ENCODE data around the gene MANF. TPM values are rescaled to one million over a fixed set of nuclear protein-coding genes. Genes with fewer than 3 reads are reported as not detected.
A peak's percentile ranks its signal among the peaks of the same experiment; 100 is the strongest.

The MANF gene
- 100 to 1,000 TPM in 1 of 4 donors, 10 to 100 TPM in 3; 17.7 to 141 (median 65.9) TPM for polyA plus RNA-seq
- long read RNA-seq, donor 1: 0 reads
- long read RNA-seq, donor 2, transcript MANF-204 (4 exons, 1,153 nt): major isoform, 22 of 28 reads
- long read RNA-seq, donor 2, partial matches to known transcripts: 0 of 28 reads
- long read RNA-seq, donor 2, other reads (novel, unspliced or antisense): 0 of 28 reads
- long read RNA-seq, donor 3, transcript MANF-203 (2 exons, 436 nt): minor isoform, 7 of 32 reads
- long read RNA-seq, donor 3, transcript MANF-204 (4 exons, 1,153 nt): major isoform, 14 of 32 reads
- long read RNA-seq, donor 3, partial matches to known transcripts: 11 of 32 reads
- long read RNA-seq, donor 3, other reads (novel, unspliced or antisense): 0 of 32 reads
- long read RNA-seq, donor 4, partial matches to known transcripts: 0 of 2 reads
- long read RNA-seq, donor 4, other reads (novel, unspliced or antisense): 0 of 2 reads
- long read RNA-seq, donor 5, transcript MANF-204 (4 exons, 1,153 nt): major isoform, 6 of 15 reads
- long read RNA-seq, donor 5, partial matches to known transcripts: 8 of 15 reads
- long read RNA-seq, donor 5, other reads (novel, unspliced or antisense): 0 of 15 reads
- long read RNA-seq, donor 6, transcript MANF-204 (4 exons, 1,153 nt): major isoform, 13 of 16 reads
- long read RNA-seq, donor 6, partial matches to known transcripts: 0 of 16 reads
- long read RNA-seq, donor 6, other reads (novel, unspliced or antisense): 0 of 16 reads
- long read RNA-seq, donor 7: 0 reads
- long read RNA-seq, donor 8, partial matches to known transcripts: 0 of 1 reads
- long read RNA-seq, donor 8, other reads (novel, unspliced or antisense): 0 of 1 reads
- long read RNA-seq, donor 9, transcript MANF-203 (2 exons, 436 nt): major isoform, 5 of 6 reads
- long read RNA-seq, donor 9, partial matches to known transcripts: 0 of 6 reads
- long read RNA-seq, donor 9, other reads (novel, unspliced or antisense): 0 of 6 reads
- long read RNA-seq, donor 10, transcript MANF-203 (2 exons, 436 nt): minor isoform, 8 of 39 reads
- long read RNA-seq, donor 10, transcript MANF-204 (4 exons, 1,153 nt): major isoform, 27 of 39 reads
- long read RNA-seq, donor 10, partial matches to known transcripts: 0 of 39 reads
- long read RNA-seq, donor 10, other reads (novel, unspliced or antisense): 0 of 39 reads

DNA sequence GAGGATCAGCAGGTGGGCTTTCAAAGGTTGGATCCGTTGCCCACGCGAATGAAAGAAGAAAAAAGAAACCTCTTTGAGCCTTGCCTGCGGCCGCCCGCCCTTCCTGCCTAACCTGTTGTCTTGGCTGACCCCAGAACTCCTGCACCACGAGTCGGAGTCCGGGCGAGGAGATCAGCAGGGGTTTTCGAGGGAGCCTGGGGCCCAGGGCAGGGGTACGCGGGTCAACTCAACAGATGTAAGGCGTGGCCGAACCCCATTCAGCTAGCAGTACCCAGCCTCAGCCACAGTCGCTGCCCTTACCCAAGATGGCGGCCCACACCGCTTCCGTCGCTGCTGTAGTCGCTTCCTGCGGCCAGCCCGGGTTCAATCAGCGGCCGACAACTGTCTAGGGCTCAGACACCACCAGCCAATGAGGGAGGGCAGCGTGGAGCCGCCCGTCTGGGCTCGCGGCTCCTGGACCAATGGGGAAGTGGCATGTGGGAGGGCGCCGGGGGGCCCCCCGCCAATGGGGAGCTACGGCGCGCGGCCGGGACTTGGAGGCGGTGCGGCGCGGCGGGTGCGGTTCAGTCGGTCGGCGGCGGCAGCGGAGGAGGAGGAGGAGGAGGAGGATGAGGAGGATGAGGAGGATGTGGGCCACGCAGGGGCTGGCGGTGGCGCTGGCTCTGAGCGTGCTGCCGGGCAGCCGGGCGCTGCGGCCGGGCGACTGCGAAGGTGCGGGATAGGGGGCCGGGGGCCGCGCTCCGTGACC is at the start of gene MANF:
Gene MANF, plus strand, starts transcription at position 566 of the 748 bp plus-strand sequence. Its CDS starts 52 bp downstream, at position 618.
- Histone ChIP-seq H3K36me3 (ENCODE audit: control insufficient read depth in 3 of 3, insufficient read depth in 2 of 3, low read depth in 1 of 3, low read length in 3 of 3) (peaks cover 0 to 32% (median 8%) of the 10 kb centered on the region in 3 donors), H3K4me3 (ENCODE audit: low read depth in 1 of 3, low read length in 3 of 3) (peak within 1 kb of the TSS; percentile 85 to 93 (median 85)), H3K9me3 (ENCODE audit: control insufficient read depth in 2 of 2, insufficient read depth in 1 of 2, low read depth in 1 of 2, low read length in 1 of 2) (no peaks in the 10 kb centered on the region), H3K4me1 (ENCODE audit: control insufficient read depth in 3 of 3, insufficient read depth in 2 of 3, low read depth in 1 of 3, low read length in 2 of 3) (peaks cover 0 to 36% (median 2%) of the 10 kb centered on the region in 3 donors), H3K27me3 (ENCODE audit: control insufficient read depth in 3 of 3, insufficient read depth in 3 of 3, low read length in 3 of 3) (no peaks in the 10 kb centered on the region), H3K27ac (ENCODE audit: low read depth in 1 of 3, low read length in 2 of 3) (peak within 1 kb of the TSS; percentile 84 to 95 (median 95))
- WGBS, 3 donors: 0 to 1% (median 0%) methylated on average over 35 to 65 of the region's 65 CpGs
- FAIRE-seq (no peak), DNase-seq (peak; percentile 99)

DNA sequence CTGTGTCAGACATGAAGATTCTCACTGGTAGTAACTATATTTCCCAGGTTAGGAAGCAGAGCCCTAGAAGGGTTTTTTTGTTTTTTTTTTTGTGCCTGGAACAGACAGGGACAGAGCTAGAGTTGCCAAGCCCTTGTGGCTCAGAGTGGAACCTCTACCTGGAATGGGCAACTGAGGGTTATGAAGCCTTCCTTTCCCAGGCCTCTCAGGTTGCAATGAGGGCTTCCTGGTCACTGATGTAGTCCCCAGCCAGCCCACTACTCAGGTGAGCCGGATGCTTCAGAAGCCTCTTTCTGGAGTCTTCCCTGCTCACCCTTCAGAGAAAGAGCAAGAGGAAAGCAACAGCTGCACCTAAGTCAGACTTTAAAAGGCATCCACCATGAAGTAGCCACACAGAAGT is 48.8 kb upstream of the MANF start:
- FAIRE-seq (no peak), DNase-seq (no peak)
- Histone ChIP-seq H3K36me3 (ENCODE audit: control insufficient read depth in 3 of 3, insufficient read depth in 2 of 3, low read depth in 1 of 3, low read length in 3 of 3) (no peaks in the 10 kb centered on the region), H3K4me3 (ENCODE audit: low read depth in 1 of 3, low read length in 3 of 3) (no peak overlapping the region), H3K27ac (ENCODE audit: low read depth in 1 of 3, low read length in 2 of 3) (no peak overlapping the region), H3K4me1 (ENCODE audit: control insufficient read depth in 3 of 3, insufficient read depth in 2 of 3, low read depth in 1 of 3, low read length in 2 of 3) (no peaks in the 10 kb centered on the region), H3K9me3 (ENCODE audit: control insufficient read depth in 2 of 2, insufficient read depth in 1 of 2, low read depth in 1 of 2, low read length in 1 of 2) (no peaks in the 10 kb centered on the region), H3K27me3 (ENCODE audit: control insufficient read depth in 3 of 3, insufficient read depth in 3 of 3, low read length in 3 of 3) (no peaks in the 10 kb centered on the region)
- 82 to 96% (median 85%) methylated on average over 1 of the region's 1 CpG for WGBS, 3 donors

DNA sequence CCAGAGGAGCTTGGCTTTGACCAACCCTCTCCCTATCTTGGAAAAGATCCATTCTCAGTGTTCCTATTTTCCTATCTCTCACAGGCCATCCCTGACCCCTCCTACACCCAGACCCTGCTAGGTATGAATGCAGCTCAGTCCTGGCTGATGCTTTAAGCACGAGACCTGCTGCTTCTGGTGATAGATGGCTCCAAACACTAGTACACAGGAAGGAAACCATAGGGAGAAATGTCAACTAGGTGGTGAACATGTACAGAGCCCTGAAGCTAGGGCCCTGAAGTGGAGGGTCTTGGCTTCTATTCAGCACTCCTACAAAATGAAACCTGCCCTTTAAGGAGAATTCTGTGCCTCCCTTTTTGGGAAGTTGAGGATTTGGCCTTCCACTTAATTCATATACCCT is 47.4 kb upstream of the MANF start:
- Histone ChIP-seq H3K27me3 (ENCODE audit: control insufficient read depth in 3 of 3, insufficient read depth in 3 of 3, low read length in 3 of 3) (no peaks in the 10 kb centered on the region), H3K4me3 (ENCODE audit: low read depth in 1 of 3, low read length in 3 of 3) (no peak overlapping the region), H3K36me3 (ENCODE audit: control insufficient read depth in 3 of 3, insufficient read depth in 2 of 3, low read depth in 1 of 3, low read length in 3 of 3) (no peaks in the 10 kb centered on the region), H3K9me3 (ENCODE audit: control insufficient read depth in 2 of 2, insufficient read depth in 1 of 2, low read depth in 1 of 2, low read length in 1 of 2) (no peaks in the 10 kb centered on the region), H3K27ac (ENCODE audit: low read depth in 1 of 3, low read length in 2 of 3) (no peak overlapping the region), H3K4me1 (ENCODE audit: control insufficient read depth in 3 of 3, insufficient read depth in 2 of 3, low read depth in 1 of 3, low read length in 2 of 3) (no peaks in the 10 kb centered on the region)
- no peak for DNase-seq
- 58 to 77% (median 75%) methylated on average over 1 of the region's 1 CpG for WGBS, 3 donors
- no peak for FAIRE-seq

DNA sequence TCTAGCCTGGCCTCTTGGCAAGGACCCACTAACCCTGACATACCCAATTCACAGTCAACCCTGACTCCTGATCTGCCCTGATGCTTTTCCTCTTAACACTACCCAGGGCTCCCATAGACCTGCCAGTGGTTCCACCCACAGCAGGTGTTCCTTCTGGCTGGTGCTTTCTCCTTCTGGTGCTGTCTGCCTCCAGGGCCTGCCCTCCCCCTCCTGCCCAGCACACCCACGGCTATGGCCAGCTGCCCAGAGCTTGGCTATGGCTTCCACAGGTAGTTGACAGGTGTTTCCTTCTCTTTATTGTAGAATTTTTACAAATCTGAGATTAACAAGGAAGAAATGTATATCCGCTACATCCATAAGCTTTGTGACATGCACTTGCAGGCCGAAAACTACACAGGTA is 46.5 kb upstream of the MANF start:
- Histone ChIP-seq H3K27me3 (ENCODE audit: control insufficient read depth in 3 of 3, insufficient read depth in 3 of 3, low read length in 3 of 3) (no peaks in the 10 kb centered on the region), H3K36me3 (ENCODE audit: control insufficient read depth in 3 of 3, insufficient read depth in 2 of 3, low read depth in 1 of 3, low read length in 3 of 3) (no peaks in the 10 kb centered on the region), H3K27ac (ENCODE audit: low read depth in 1 of 3, low read length in 2 of 3) (no peak overlapping the region), H3K4me3 (ENCODE audit: low read depth in 1 of 3, low read length in 3 of 3) (no peak overlapping the region), H3K4me1 (ENCODE audit: control insufficient read depth in 3 of 3, insufficient read depth in 2 of 3, low read depth in 1 of 3, low read length in 2 of 3) (no peaks in the 10 kb centered on the region), H3K9me3 (ENCODE audit: control insufficient read depth in 2 of 2, insufficient read depth in 1 of 2, low read depth in 1 of 2, low read length in 1 of 2) (no peaks in the 10 kb centered on the region)
- FAIRE-seq (no peak), DNase-seq (no peak)
- WGBS, 3 donors: 58 to 78% (median 76%) methylated on average over 3 of the region's 3 CpGs

DNA sequence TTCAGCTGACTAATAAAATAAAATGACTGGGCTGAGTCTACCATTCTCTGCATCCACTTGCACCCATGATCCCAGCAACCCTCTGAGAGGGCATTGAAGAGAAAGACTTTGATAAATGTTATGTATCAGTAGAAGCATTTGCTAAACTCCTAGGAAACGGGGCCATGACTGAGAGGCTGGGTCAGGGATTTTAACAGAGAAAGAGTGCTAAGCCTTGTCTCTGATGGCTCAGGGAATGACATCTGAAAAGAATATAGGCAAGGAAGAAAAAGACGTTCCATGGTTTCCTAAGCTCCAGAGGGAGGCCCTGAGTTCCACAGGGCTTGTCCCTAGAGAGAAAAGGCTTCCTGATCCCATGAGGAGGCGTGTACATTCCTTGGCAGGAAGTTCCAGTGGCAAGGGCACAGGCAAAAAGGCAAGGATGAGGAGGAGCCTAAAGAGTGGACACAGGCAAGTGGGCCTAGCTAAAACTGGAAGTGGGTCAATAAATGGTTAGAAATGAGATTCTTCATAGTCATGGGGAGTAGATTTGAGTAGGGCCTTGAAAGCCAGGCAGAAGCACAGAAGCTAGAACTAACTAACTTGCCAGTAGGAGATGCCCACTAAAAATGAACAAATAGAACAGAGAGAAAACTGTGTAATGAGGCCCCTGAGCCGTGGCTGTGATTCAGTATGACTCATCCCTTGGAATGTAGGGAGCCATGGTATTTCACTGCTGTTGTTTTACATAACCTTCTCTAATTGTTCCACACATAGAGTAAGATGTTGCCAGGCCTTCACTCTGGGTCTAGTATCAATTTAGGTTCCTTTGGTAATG is 44.9 kb upstream of the MANF start:
- Histone ChIP-seq H3K36me3 (ENCODE audit: control insufficient read depth in 3 of 3, insufficient read depth in 2 of 3, low read depth in 1 of 3, low read length in 3 of 3) (no peaks in the 10 kb centered on the region), H3K4me3 (ENCODE audit: low read depth in 1 of 3, low read length in 3 of 3) (peak overlapping the region in 1 of 3 donors; percentile 13), H3K4me1 (ENCODE audit: control insufficient read depth in 3 of 3, insufficient read depth in 2 of 3, low read depth in 1 of 3, low read length in 2 of 3) (no peaks in the 10 kb centered on the region), H3K9me3 (ENCODE audit: control insufficient read depth in 2 of 2, insufficient read depth in 1 of 2, low read depth in 1 of 2, low read length in 1 of 2) (no peaks in the 10 kb centered on the region), H3K27me3 (ENCODE audit: control insufficient read depth in 3 of 3, insufficient read depth in 3 of 3, low read length in 3 of 3) (no peaks in the 10 kb centered on the region), H3K27ac (ENCODE audit: low read depth in 1 of 3, low read length in 2 of 3) (peak overlapping the region in 1 of 3 donors; percentile 54)
- WGBS, 3 donors: 54 to 65% (median 63%) methylated on average over 4 of the region's 4 CpGs
- DNase-seq (peak in 1 of 2 donors; percentile 16), FAIRE-seq (no peak)

DNA sequence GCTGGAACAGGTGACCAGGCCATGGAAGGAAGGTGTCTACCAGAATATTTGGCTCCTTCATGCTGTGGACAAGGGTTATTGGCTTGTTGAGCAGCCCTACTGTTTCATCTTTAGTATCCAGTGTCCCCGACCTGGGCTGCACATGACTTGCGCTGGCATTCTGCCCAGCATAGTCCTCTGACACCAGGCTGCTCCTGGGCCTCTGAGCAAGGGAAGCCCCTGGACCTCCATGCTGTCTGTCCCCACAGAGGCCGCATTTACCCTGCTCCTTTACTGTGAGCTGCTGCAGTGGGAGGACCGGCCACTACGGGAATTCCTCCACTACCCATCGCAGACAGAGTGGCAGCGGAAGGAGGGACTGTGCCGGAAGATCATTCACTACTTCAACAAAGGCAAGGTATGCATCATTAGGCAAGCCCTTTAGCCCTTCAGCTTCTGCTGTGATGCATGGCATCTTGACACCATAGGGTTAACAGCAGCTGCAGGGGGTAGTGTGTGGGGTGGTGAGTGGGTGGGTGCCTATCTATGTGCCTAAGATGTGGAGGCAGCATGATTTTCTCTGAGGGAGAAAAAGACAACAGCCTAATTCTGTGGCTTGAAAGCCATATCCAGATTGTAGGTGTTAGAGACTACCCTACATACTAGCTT is 44.0 kb upstream of the MANF start:
- H3K27ac ChIP-seq (ENCODE audit: low read depth in 1 of 3, low read length in 2 of 3): no peak overlapping the region
- 88 to 90% (median 89%) methylated on average over 8 of the region's 8 CpGs for WGBS, 3 donors
- no peak for FAIRE-seq

More for the DNA sequence above, 44.0 kb upstream of the MANF start:
- H3K36me3 ChIP-seq (ENCODE audit: control insufficient read depth in 3 of 3, insufficient read depth in 2 of 3, low read depth in 1 of 3, low read length in 3 of 3): no peaks in the 10 kb centered on the region
- no peaks in the 10 kb centered on the region for H3K4me1 ChIP-seq (ENCODE audit: control insufficient read depth in 3 of 3, insufficient read depth in 2 of 3, low read depth in 1 of 3, low read length in 2 of 3)
- no peak for DNase-seq
- H3K9me3 ChIP-seq (ENCODE audit: control insufficient read depth in 2 of 2, insufficient read depth in 1 of 2, low read depth in 1 of 2, low read length in 1 of 2): no peaks in the 10 kb centered on the region
- no peaks in the 10 kb centered on the region for H3K27me3 ChIP-seq (ENCODE audit: control insufficient read depth in 3 of 3, insufficient read depth in 3 of 3, low read length in 3 of 3)
- H3K4me3 ChIP-seq (ENCODE audit: low read depth in 1 of 3, low read length in 3 of 3): no peak overlapping the region
